NCI-H774 (cell line): ENCODE measurements around the gene POLN.

ENCODE experiments used
- DNase-seq: peaks from one replicate; lab custom pipeline; 2025; lab: John Stamatoyannopoulos, UW

Gene POLN

DNA sequence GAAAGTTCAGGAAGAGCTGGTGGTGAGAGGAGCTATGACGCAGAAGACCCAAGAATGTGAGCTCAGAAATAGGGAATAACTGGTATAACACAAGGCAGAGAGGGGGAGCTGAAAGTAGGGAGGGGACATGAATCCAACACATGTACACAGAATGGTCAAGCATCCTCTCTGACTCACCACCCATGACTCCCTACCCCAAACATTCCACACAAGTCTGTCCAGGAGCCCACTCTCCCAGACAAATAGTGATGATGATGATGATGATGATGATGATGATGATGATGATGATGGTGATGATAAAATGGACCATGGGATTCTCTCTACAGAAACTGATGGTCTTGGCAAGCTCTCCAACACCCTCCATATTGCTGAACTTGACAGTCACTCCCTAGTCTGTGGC, 136.4 kb downstream of the POLN start:
- no peak for DNase-seq

- no peak for DNase-seq
Observed at GRCh38 chr4:2104556-2105345, 137.2 kb downstream of the POLN start.

DNA sequence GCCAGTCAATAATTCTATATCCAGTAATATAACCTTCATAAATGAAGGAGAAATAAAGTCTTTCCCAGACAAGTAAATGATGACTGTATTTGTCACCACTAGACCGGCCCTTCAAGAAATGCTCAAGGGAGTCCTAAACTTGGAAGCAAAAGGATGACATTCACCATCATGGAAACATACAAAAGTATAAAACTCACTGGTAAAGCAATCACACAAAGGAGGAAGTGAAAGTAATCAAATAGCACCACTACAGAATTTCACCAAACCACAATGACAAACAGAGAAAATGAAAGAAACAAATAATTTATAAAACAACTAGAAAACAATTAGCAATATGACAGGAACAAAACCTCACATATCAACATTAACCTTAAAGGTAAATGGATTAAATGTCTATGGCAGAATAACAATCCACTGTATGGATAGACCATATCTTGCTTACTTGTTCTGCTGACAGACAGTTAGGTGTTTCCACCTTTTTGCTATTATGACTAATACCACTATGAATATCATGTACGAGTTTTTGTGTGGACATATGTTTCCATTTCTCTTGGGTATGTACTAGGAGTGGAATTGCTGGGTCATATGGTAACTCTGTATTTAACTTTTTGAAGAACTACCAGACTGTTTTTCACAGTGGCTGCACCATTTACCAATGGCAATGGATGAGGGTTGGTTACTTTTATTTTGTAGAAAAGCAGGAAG, 137.9 kb downstream of the POLN start:
- DNase-seq = no peak

GRCh38 chr4:2103127-2103842, 138.6 kb downstream of the POLN start:
- DNase-seq = no peak

DNA sequence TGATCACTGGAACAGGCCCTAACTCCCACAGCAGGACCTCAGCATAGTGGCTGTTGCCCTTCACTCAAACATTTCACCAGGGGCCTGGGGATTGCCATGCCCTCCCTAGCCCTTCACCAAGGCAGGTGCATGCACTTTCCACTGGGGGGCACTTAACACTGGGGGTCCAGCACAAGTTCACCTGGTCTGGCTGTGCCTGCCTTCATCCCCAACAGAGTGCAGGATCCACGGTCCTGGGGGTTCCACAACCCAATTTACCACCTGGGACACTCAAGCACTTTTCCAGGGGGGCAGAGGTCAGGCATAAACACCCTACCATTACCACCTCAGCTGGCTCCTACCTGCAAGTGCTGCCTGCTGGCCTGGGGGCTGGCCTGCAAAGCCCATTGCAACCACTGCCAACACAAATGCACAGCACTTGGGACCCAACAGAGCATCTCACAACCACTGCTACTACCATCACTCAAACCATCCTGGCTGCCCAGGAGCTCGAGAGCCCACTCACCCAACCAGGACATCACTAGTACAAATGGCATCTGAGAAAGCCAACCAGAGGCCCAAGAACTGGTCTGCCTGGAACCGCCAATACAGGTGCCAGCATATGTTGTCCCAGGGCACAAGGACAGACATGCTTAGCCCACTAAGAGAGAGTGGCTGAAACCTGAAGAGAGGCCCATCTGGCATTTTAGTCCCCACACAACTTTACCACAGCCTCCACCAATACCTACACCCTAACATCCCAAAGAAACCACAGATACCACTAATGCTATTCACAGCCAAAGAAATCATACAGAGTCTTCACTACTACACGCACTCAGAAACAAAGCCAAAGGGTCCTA, 139.7 kb downstream of the POLN start:
- no peak for DNase-seq

DNA sequence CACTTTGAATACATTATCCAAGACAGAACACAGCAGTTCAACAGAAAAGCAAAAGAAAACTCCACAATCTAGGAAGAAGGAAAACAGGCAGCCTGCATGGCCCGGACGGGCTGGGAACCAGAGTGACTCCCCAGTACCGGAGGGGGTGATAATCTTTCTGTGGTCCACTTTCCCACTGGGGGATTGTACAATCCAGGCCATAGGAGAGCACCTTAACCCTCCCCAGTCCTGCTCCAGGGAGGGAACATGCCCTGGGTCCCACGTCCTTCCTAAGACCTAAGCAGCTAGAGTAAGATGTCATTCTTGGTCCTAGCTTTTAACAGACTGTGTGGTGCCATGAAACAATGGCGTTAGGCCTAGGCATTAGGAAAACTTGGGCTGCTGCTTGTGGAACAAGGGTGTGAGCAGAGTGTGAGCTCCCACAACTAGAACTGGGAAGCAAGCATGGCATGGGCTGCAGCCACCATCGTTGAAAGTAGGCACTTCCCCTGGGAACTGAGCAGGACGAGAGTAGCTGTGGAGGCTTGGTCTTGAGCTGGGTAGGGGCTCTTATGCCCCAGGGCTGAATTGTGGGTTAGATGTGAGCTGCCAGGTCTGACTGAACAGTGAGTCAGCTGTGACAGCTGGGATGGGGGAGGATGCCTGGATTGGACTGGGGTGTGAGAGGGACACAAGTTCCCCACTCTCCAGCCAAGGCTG, 140.4 kb downstream of the POLN start:
- no peak for DNase-seq

DNA sequence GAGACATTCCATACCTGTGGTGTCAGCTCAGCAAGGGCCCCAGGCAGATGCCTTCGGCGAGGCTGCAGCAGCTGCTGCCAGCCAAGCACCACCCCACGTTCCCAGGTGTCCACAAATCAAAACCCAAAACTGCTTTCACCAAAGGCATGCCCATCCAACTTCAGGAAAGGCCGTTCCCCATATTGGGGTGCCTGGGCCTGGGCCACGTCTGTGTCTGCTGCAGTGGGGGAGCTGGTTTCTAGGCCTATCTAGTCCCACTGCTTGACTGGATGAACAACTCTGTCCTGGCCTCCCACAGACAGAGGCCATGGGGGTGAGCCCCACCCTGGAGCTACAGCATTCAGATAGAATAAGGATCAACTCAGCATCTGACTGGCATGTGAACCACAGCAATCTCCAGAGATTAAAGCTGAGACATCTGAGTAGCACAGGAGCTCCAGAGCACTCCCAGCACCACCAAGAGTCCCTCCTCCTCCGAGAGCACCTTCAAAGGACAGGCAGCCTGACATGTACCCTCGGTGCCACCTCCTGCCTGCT, 145.8 kb downstream of the POLN start:
- no peak for DNase-seq

- DNase-seq = no peak
Observed at GRCh38 chr4:2095236-2096072, 146.5 kb downstream of the POLN start.

- DNase-seq = no peak
Observed at GRCh38 chr4:2094545-2094944, 147.4 kb downstream of the POLN start.

DNA sequence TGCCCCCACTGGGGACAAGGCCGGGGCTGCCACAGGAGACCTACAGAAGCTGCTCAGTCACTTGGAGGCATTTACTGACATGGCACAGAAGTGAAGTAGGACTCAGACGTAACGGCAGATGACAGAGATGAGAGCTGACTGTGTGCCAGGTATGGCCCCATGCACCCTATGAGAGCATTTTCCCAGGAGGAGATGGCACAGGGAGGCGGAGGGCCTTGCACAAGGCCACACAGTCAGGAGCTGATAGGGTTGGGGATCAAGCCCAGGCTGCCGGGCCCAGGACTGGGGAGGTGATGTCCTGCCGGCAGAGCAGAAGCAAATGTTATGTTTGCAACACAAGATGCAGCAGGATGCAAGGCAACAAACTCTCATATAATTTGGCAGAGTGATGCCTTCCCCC, 148.7 kb downstream of the POLN start:
- no peak for DNase-seq

DNA sequence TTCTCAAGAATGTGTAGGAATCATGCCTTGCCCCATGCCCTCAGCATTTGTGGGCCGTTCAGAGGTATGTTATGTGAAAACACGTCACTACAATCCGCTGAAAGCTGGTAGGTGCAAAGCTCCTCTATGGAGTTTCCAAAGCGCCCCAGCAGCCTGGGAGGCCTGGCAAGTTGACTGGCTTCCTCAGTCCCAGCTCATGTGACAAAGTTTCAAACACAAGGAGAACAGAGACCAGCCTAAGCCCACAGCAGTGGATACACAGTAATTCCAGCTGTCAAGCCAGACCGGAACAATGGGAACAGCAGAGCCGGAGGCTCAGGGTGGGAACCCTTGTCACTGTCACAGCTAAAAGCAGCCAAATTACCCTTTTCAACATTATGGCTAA, 149.3 kb downstream of the POLN start:
- DNase-seq = no peak

- no peak for DNase-seq
Observed at GRCh38 chr4:2091990-2092668, 149.8 kb downstream of the POLN start.

DNA sequence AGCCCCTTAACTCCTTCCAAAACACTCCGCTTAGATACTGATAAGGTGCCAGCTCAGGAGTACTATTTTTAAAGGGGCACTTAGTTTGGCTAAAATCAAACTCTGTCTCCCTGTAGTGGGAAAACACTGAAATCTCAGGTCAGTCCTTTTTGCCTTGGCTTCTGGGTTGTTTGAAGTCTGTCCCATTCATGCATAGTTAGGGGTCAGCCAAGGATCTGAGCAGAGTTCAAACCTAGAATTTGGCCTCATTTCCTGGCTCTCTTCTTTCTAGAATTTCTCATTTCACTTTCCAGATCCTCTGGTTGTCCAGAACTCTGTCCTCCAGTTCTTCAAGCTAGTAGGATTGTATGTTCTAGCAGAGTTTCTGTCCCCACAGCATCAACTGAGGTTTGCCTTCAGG, 151.3 kb downstream of the POLN start:
- no peak for DNase-seq

- DNase-seq = no peak
Observed at GRCh38 chr4:2089222-2089621, 152.7 kb downstream of the POLN start.

DNA sequence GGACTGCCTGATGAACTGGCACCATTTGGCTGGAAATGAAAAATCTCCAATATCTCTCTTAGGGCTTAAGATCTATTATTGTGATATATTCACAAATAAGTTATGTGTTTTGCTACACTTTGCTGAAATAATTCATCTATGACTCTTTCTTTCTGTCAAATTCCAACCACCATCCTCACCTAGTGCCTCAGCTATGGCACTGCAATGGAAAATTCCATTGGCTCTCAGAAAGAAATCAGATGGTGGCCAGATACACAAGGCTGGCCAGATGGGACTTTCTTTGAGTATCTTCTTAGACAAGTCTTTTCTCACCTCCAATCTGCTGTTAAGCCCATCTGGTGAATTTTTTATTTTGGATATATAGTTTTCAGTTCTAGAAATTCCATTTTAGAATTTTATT, 154.8 kb downstream of the POLN start:
- no peak for DNase-seq

- DNase-seq = peak; percentile 25
Observed at GRCh38 chr4:2085496-2085901, 156.4 kb downstream of the POLN start.

DNA sequence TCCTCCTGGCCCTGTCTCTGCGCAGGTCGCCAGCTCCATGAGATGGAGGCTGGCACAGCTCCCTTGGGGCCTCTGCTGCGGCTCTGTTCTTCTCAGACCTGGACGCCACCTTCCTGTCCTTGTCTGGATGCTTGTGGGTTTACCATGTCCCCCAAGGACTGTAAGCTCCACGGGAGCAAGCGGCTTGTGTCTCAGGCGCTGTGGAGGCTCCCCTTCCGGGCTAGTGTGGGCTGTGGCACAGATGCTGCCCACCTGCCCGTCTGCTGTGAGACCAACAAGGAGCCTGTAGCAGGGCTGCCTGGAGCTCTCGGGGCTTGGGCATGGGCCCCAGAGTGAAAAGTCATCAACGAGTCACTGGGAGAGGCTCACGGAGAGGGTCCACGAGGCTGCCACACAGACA, 157.6 kb downstream of the POLN start:
- DNase-seq = no peak

GRCh38 chr4:2083826-2084160, 158.1 kb downstream of the POLN start:
- DNase-seq = no peak

GRCh38 chr4:2083116-2083825, 158.7 kb downstream of the POLN start:
- DNase-seq = no peak
